ENCODE data around the gene TMEM182.

- TF ChIP-seq CTCF (IDR thresholded peaks at IDR 0.05) (no peak), POLR2A (IDR thresholded peaks at IDR 0.05) (no peak)
These were observed 25.8 kb upstream of the TMEM182 start for GRCh38 chr2:102736110-102736409.

Data from adrenal gland (tissue), 5 donors.